Endothelial cell of umbilical vein (primary cell): ENCODE results near the gene INSRR. TPM values are rescaled to one million over a fixed set of nuclear protein-coding genes. Genes with fewer than 3 reads are reported as not detected.

Source experiments
- BruUV-seq: library from RNA; stranded (reverse); fragments of 400-500 nt; replicated peaks from 2 replicates; lab custom pipeline; 2021; lab: Mats Ljungman, UMichigan
- CTCF ChIA-PET: fragments of 300-600, 350-600 bp; sonication (Branson Sonifier 250); formaldehyde crosslinking; loops from one replicate; lab custom pipeline; 2021; ENCODE audit warnings: antibody characterized with exemption, inconsistent platforms; lab: Charles Lee
- POLR2A ChIA-PET: fragments of 300-600, 350-600 bp; sonication (Branson Sonifier 250); formaldehyde crosslinking; loops from one replicate; lab custom pipeline; 2021; ENCODE audit warnings: antibody characterized with exemption, inconsistent platforms; lab: Charles Lee
- DNase-seq: peaks from one replicate; pipeline ENCODE4 v3.0.0-alpha.2; 2011; ENCODE audit warnings: low read depth, low spot score
- FAIRE-seq: peaks from 2 replicates; lab custom pipeline; 2011; peaks lifted over from hg19 to GRCh38; lab: Jason Lieb, UNC
- H2AFZ ChIP-seq: 2 replicates; pipeline ENCODE4 v1.6.0; 2012; ENCODE audit warnings: low read depth, low read length, control low read depth, inconsistent platforms
- H3K27ac ChIP-seq: 2 replicates; pipeline ENCODE4 v1.5.1; 2011; ENCODE audit warnings: low read depth, mild to moderate bottlenecking, control low read depth, low read length, moderate library complexity; ENCODE audit not compliant: insufficient read depth
- H3K27me3 ChIP-seq, 2 experiments: 2 replicates each; pipeline versions ENCODE4 v1.6.0 to v1.6.1; 2011; ENCODE audit warnings: low read length in 2 of 2, mixed read lengths in 1 of 2; ENCODE audit not compliant: control insufficient read depth in 2 of 2, insufficient read depth in 2 of 2
- H3K36me3 ChIP-seq, 2 experiments: 2 replicates in 1 of 2; 3 replicates in 1 of 2; pipeline ENCODE4 v1.5.1; 2011; ENCODE audit warnings: low read length in 2 of 2, mild to moderate bottlenecking in 1 of 2, moderate library complexity in 1 of 2; ENCODE audit not compliant: control insufficient read depth in 2 of 2, insufficient read depth in 2 of 2; ENCODE audit errors: extremely low read depth in 1 of 2
- H3K4me1 ChIP-seq: 3 replicates; pipeline ENCODE4 v1.5.1; 2011; ENCODE audit warnings: mild to moderate bottlenecking, low read length; ENCODE audit not compliant: control insufficient read depth, insufficient read depth; ENCODE audit errors: extremely low read depth
- H3K4me2 ChIP-seq: 2 replicates; pipeline ENCODE4 v1.6.1; 2011; ENCODE audit warnings: low read length, control low read depth, mixed read lengths; ENCODE audit not compliant: insufficient read depth
- H3K4me3 ChIP-seq, 3 experiments: fragments of 200-600 bp in 1 of 3; sonication (generic), shearing (Covaris generic) in 1 of 3; replicated peaks in 1 of 3; 2 replicates each; pipeline ENCODE4 v1.5.1; 2011 to 2016; ENCODE audit warnings: control low read depth in 3 of 3, low read length in 3 of 3, mild to moderate bottlenecking in 2 of 3, inconsistent platforms in 1 of 3, low read depth in 1 of 3, moderate library complexity in 1 of 3; ENCODE audit not compliant: insufficient read depth in 1 of 3
- H3K79me2 ChIP-seq: 2 replicates; pipeline ENCODE4 v1.6.0; 2012; ENCODE audit warnings: low read length, inconsistent platforms; ENCODE audit not compliant: control insufficient read depth, insufficient read depth
- H3K9ac ChIP-seq: replicated peaks from 2 replicates; pipeline ENCODE3; 2011; ENCODE audit warnings: low read length, control low read depth; ENCODE audit not compliant: insufficient read depth; ENCODE audit errors: extremely low read depth
- H3K9me1 ChIP-seq: replicated peaks from 3 replicates; pipeline ENCODE4 v1.6.0; 2011; ENCODE audit warnings: mild to moderate bottlenecking, low read length; ENCODE audit not compliant: control insufficient read depth, insufficient read depth; ENCODE audit errors: extremely low read depth
- H3K9me3 ChIP-seq: replicated peaks from 2 replicates; pipeline ENCODE4 v1.5.1; 2012; ENCODE audit warnings: low read length, inconsistent platforms; ENCODE audit not compliant: control insufficient read depth, insufficient read depth
- H4K20me1 ChIP-seq: replicated peaks from 2 replicates; pipeline ENCODE3; 2011; ENCODE audit warnings: mild to moderate bottlenecking, low read length; ENCODE audit not compliant: control insufficient read depth, insufficient read depth; ENCODE audit errors: extremely low read depth
- EZH2 ChIP-seq: IDR thresholded peaks from 2 replicates; pipeline ENCODE4 v1.6.1; 2012; ENCODE audit warnings: borderline replicate concordance, low read depth, mild to moderate bottlenecking, moderate library complexity, low read length, inconsistent platforms; ENCODE audit not compliant: severe bottlenecking
- FOS ChIP-seq: IDR thresholded peaks from 2 replicates; pipeline ENCODE4 v1.6.1; 2011; ENCODE audit warnings: mild to moderate bottlenecking, low read length, moderate library complexity, borderline replicate concordance; ENCODE audit not compliant: insufficient read depth
- GATA2 ChIP-seq: IDR thresholded peaks from 2 replicates; pipeline ENCODE4 v1.7.0; 2011; ENCODE audit warnings: low read depth, mild to moderate bottlenecking, moderate library complexity, mixed read lengths, low read length; ENCODE audit not compliant: insufficient read length, insufficient read depth
- JUN ChIP-seq: IDR thresholded peaks from 2 replicates; pipeline ENCODE4 v1.6.1; 2011; ENCODE audit warnings: borderline replicate concordance, low read depth; ENCODE audit not compliant: insufficient read length, insufficient read depth
- MYC ChIP-seq: IDR thresholded peaks from one replicate; pipeline ENCODE4 v1.6.1; 2011; ENCODE audit warnings: mild to moderate bottlenecking, low read depth, low read length
- POLR2A ChIP-seq: IDR thresholded peaks from 2 replicates; pipeline ENCODE4 v1.6.1; 2012; ENCODE audit warnings: low read depth, mild to moderate bottlenecking, control low read depth, low read length
- POLR2AphosphoS5 ChIP-seq: IDR thresholded peaks from 2 replicates; pipeline ENCODE4 v1.6.1; 2012; ENCODE audit warnings: low read depth, mild to moderate bottlenecking, control low read depth, low read length, moderate library complexity; ENCODE audit not compliant: insufficient read depth
- dilution Hi-C: fragments of 300-500 bp; cut with MboI; formaldehyde crosslinking; loops from one replicate; pipeline ENCODE4 v1.15.0; 2019; ENCODE audit warnings: low sequenced_read_pairs; ENCODE audit not compliant: extremely low pct_ligation_motif_present
- intact Hi-C: fragments of 100-400 bp; cut with micrococcal nuclease; formaldehyde crosslinking; loops from one replicate; pipeline ENCODE4 v1.10.0; 2022
- polyA plus RNA-seq, 4 experiments: library from polyadenylated mRNA; depleted of rRNA in 3 of 4; stranded (reverse) in 3 of 4; unstranded in 1 of 4; fragments of >200 nt; gene quantifications; 2 replicates each; pipeline versions ENCODE4 v1.2.1 to v1.2.3, GENCODE V29; 2011 to 2012; ENCODE audit warnings: missing spikeins in 1 of 4
- total RNA-seq: library from RNA; stranded (reverse); gene quantifications from 2 replicates; pipeline ENCODE4 v1.2.3, GENCODE V29; 2021
- TF ChIP-seq, protein P1 (sequence below): IDR thresholded peaks from 2 replicates; pipeline ENCODE4 v1.6.1; 2011; ENCODE audit not compliant: insufficient read depth, insufficient read length
- TF ChIP-seq, protein P2 (sequence below), 2 donors: IDR thresholded peaks; 1 replicate in 1 of 2; 2 replicates in 1 of 2; pipeline ENCODE4 v1.5.1; 2011; ENCODE audit warnings: low read length in 2 of 2, mild to moderate bottlenecking in 2 of 2, moderate library complexity in 2 of 2, control low read depth in 1 of 2, inconsistent platforms in 1 of 2, low read depth in 1 of 2; ENCODE audit not compliant: insufficient read depth in 1 of 2; ENCODE audit errors: extremely low read depth in 1 of 2

INSRR gene
- total and polyA plus RNA-seq, 2 donors (not counting 3 experiments of a cell fraction or from before 2014, with no cell fraction given), result not detected

DNA sequence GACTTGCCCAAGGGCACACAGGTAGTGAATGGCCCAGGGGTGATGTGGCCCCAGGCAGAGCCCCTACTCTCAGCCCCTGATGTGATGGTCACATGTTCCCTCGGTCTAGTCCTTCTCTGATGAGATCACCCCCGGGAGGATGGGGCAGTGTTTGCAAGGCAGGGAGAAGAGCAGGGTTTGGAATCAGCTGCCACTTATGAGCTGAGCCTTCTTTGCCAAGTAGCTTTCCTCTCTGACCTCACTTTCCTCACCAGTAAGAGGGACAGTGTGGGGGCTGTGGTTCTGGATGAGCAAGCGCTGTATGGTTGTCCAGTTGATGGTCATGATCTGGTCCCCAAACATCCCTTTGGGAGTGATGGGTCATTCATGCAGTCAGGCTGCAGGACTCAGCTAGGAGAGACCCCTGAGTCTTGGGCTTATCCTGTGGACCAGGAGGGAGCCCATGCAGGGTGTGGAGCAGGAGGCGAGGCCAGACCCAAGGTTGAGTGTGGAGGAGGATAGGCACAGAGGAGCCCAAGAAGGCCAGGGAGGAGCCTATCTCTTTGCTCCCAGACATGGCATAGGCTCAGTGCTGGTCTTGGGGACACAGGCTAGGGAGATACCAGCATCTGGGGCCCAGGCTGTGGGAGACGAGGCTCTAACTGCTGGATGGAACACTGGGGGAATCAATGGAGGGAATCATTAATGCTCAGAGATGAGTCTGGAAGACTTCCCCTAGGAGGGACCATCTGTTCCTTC lies 18.7 kb upstream of the INSRR start:
- Histone ChIP-seq H3K9me1 (no peaks in the 10 kb centered on the region), H2AFZ (no peak overlapping the region), H3K9ac (no peak overlapping the region), H3K27ac (no peak overlapping the region), H3K9me3 (no peaks in the 10 kb centered on the region), H3K36me3 (no peaks in the 10 kb centered on the region), H3K27me3 (peaks cover 12 to 15% of the 10 kb centered on the region in 2 experiments), H4K20me1 (no peaks in the 10 kb centered on the region), H3K79me2 (no peaks in the 10 kb centered on the region), H3K4me1 (peaks cover 17% of the 10 kb centered on the region), H3K4me3 (no peak overlapping the region), H3K4me2 (no peak overlapping the region)
- DNase-seq, result no peak
- dilution Hi-C loops (no loop called here), intact Hi-C loops (no loop called here)
- FAIRE-seq, result no peak
- TF ChIP-seq GATA2, result no peak
- no peak for TF ChIP-seq MYC
- no peak for TF ChIP-seq FOS
- no peak for TF ChIP-seq POLR2AphosphoS5
- TF ChIP-seq, protein P1, sequence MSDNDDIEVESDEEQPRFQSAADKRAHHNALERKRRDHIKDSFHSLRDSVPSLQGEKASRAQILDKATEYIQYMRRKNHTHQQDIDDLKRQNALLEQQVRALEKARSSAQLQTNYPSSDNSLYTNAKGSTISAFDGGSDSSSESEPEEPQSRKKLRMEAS, result no peak
- TF ChIP-seq, protein P2, sequence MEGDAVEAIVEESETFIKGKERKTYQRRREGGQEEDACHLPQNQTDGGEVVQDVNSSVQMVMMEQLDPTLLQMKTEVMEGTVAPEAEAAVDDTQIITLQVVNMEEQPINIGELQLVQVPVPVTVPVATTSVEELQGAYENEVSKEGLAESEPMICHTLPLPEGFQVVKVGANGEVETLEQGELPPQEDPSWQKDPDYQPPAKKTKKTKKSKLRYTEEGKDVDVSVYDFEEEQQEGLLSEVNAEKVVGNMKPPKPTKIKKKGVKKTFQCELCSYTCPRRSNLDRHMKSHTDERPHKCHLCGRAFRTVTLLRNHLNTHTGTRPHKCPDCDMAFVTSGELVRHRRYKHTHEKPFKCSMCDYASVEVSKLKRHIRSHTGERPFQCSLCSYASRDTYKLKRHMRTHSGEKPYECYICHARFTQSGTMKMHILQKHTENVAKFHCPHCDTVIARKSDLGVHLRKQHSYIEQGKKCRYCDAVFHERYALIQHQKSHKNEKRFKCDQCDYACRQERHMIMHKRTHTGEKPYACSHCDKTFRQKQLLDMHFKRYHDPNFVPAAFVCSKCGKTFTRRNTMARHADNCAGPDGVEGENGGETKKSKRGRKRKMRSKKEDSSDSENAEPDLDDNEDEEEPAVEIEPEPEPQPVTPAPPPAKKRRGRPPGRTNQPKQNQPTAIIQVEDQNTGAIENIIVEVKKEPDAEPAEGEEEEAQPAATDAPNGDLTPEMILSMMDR (IDR thresholded peaks at IDR 0.05; ENCODE audit: extremely low read depth in 1 of 2, insufficient read depth in 1 of 2, low read depth in 1 of 2, low read length in 2 of 2), result no peak
- no peak for TF ChIP-seq EZH2
- TF ChIP-seq JUN, result no peak
- no peak for TF ChIP-seq POLR2A
- ChIA-PET POLR2A (no interaction called here), CTCF (interaction anchor here (1.4 to 1.9 kb wide), 3 partner anchors 10 to 84 kb away, joined by 3 to 13 read pairs (median 6); no protein-coding TSS in a partner anchor)
- no TSS peak for BruUV-seq
